HCT116 (cell line): ENCODE data around the gene KLRF2. TPM values are rescaled to one million over a fixed set of nuclear protein-coding genes. Genes with fewer than 3 reads are reported as not detected.

Experiments
- ATAC-seq: fragments of 200-7000 bp; cut with Tn5 transposase; 2 replicates; pipeline ENCODE4 v1.9.1; 2020; ENCODE audit warnings: mild to moderate bottlenecking, moderate library complexity
- BruUV-seq: library from RNA; stranded (reverse); fragments of 400-500 nt; replicated peaks from 2 replicates; lab custom pipeline; 2021; lab: Mats Ljungman, UMichigan
- CTCF ChIA-PET: fragments of 300-600 bp; sonication (Branson Sonifier 250); formaldehyde crosslinking; loops from one replicate; lab custom pipeline; 2021; ENCODE audit warnings: antibody characterized with exemption; lab: Charles Lee
- POLR2A ChIA-PET: fragments of 300-600, 350-600 bp; sonication (Branson Sonifier 250); formaldehyde crosslinking; loops from one replicate; lab custom pipeline; 2021; ENCODE audit warnings: antibody characterized with exemption; lab: Charles Lee
- RAD21 ChIA-PET, 2 experiments: fragments of 300-600 bp; sonication (Branson Sonifier 250); formaldehyde crosslinking; loops; one replicate each; lab custom pipeline; 2023; ENCODE audit warnings: low total read pairs in 2 of 2; ENCODE audit not compliant: uncharacterized antibody in 2 of 2, unreplicated experiment in 2 of 2, low non-redundant PET in 1 of 2; lab: Charles Lee
- DNase-seq: peaks from one replicate; pipeline ENCODE4 v3.0.0-alpha.2; 2010; ENCODE audit warnings: low read depth, low spot score
- H2AFZ ChIP-seq: fragments of 200-600 bp; shearing (Covaris generic), sonication (generic); 2 replicates; pipeline ENCODE4 v1.6.1; 2017; ENCODE audit warnings: low read depth, mixed run types, mixed read lengths, antibody characterized with exemption, low read length; ENCODE audit not compliant: poor library complexity, severe bottlenecking
- H3K27ac ChIP-seq: 2 replicates; pipeline ENCODE4 v1.5.1; 2012; ENCODE audit warnings: low read depth, low read length
- H3K27me3 ChIP-seq: fragments of 200-600 bp; sonication (generic); 2 replicates; pipeline ENCODE4 v1.6.1; 2016; ENCODE audit warnings: mixed run types, low read length, mixed read lengths; ENCODE audit not compliant: insufficient read depth
- H3K36me3 ChIP-seq, 2 experiments: fragments of 200-500 bp in 1 of 2; fragments of 200-600 bp in 1 of 2; sonication (Bioruptor generic) in 1 of 2; sonication (generic) in 1 of 2; 2 replicates each; pipeline versions ENCODE4 v1.5.1 to v1.6.1; 2014 to 2016; ENCODE audit warnings: low read length in 2 of 2, inconsistent platforms in 1 of 2, mixed read lengths in 1 of 2, mixed run types in 1 of 2; ENCODE audit not compliant: insufficient read depth in 2 of 2, control insufficient read depth in 1 of 2
- H3K4me1 ChIP-seq, 2 experiments: fragments of 200-600 bp in 1 of 2; sonication (generic) in 1 of 2; 2 replicates each; pipeline versions ENCODE4 v1.5.1 to v1.6.1; 2012 to 2017; ENCODE audit warnings: low read length in 2 of 2, inconsistent platforms in 1 of 2, mild to moderate bottlenecking in 1 of 2, mixed read lengths in 1 of 2, mixed run types in 1 of 2, moderate library complexity in 1 of 2; ENCODE audit not compliant: insufficient read depth in 2 of 2, control insufficient read depth in 1 of 2
- H3K4me2 ChIP-seq: fragments of 200-600 bp; sonication (generic); 2 replicates; pipeline ENCODE4 v1.6.1; 2017; ENCODE audit warnings: mixed run types, low read length, mixed read lengths
- H3K4me3 ChIP-seq, 2 experiments: fragments of 200-600 bp in 1 of 2; sonication (generic) in 1 of 2; replicated peaks in 1 of 2; 2 replicates each; pipeline ENCODE4 v1.5.1; 2011 to 2016; ENCODE audit warnings: low read length in 2 of 2, control low read depth in 1 of 2, low read depth in 1 of 2, mild to moderate bottlenecking in 1 of 2, mixed read lengths in 1 of 2, mixed run types in 1 of 2
- H3K79me2 ChIP-seq: fragments of 200-600 bp; sonication (generic); 2 replicates; pipeline ENCODE4 v1.6.1; 2017; ENCODE audit warnings: mild to moderate bottlenecking, mixed run types, low read length, moderate library complexity, mixed read lengths; ENCODE audit not compliant: insufficient read depth
- H3K9ac ChIP-seq: fragments of 200-600 bp; sonication (generic); 2 replicates; pipeline ENCODE4 v1.6.1; 2016; ENCODE audit warnings: low read length, mixed read lengths
- H3K9me2 ChIP-seq: fragments of 200-600 bp; sonication (generic), shearing (Covaris generic); 2 replicates; pipeline ENCODE4 v1.6.1; 2017; ENCODE audit warnings: mixed run types, mild to moderate bottlenecking, moderate library complexity; ENCODE audit not compliant: insufficient read depth
- H3K9me3 ChIP-seq, 2 experiments: fragments of 200-500 bp in 1 of 2; fragments of 200-600 bp in 1 of 2; sonication (Bioruptor generic) in 1 of 2; sonication (generic) in 1 of 2; 2 replicates each; pipeline ENCODE4 v1.6.1; 2014 to 2017; ENCODE audit warnings: low read length in 2 of 2, mixed read lengths in 2 of 2, inconsistent platforms in 1 of 2, low read depth in 1 of 2, mild to moderate bottlenecking in 1 of 2, mixed run types in 1 of 2, moderate library complexity in 1 of 2; ENCODE audit not compliant: control insufficient read depth in 1 of 2, insufficient read depth in 1 of 2
- H4K20me1 ChIP-seq: fragments of 200-600 bp; sonication (generic), shearing (Covaris generic); 2 replicates; pipeline ENCODE4 v1.6.1; 2017; ENCODE audit warnings: mixed run types, mild to moderate bottlenecking, moderate library complexity; ENCODE audit not compliant: insufficient read depth
- CEBPB ChIP-seq: IDR thresholded peaks from 2 replicates; pipeline ENCODE4 v1.6.1; 2012; ENCODE audit warnings: low read depth
- EGR1 ChIP-seq: IDR thresholded peaks from 2 replicates; pipeline ENCODE4 v1.6.1; 2012; ENCODE audit warnings: low read depth
- ELF1 ChIP-seq: IDR thresholded peaks from 2 replicates; pipeline ENCODE4 v1.6.1; 2012; ENCODE audit warnings: low read depth, borderline replicate concordance
- EZH2 ChIP-seq: fragments of 200-600 bp; sonication (generic); IDR thresholded peaks from 2 replicates; pipeline ENCODE4 v1.6.1; 2017; ENCODE audit warnings: antibody characterized with exemption, mixed run types
- SIN3A ChIP-seq: IDR thresholded peaks from 2 replicates; pipeline ENCODE4 v1.6.1; 2012; ENCODE audit warnings: low read depth
- SP1 ChIP-seq: IDR thresholded peaks from 2 replicates; pipeline ENCODE4 v1.6.1; 2012; ENCODE audit warnings: low read depth
- SRF ChIP-seq: IDR thresholded peaks from 2 replicates; pipeline ENCODE4 v1.6.1; 2012; ENCODE audit warnings: low read depth
- YY1 ChIP-seq: IDR thresholded peaks from 2 replicates; pipeline ENCODE4 v1.6.1; 2011; ENCODE audit warnings: low read length, low read depth, moderate library complexity, mild to moderate bottlenecking; ENCODE audit not compliant: insufficient replicate concordance; ENCODE audit errors: extremely low read depth
- ZFX ChIP-seq: fragments of 450-650 bp; IDR thresholded peaks from 2 replicates; pipeline ENCODE4 v1.6.1; 2017
- intact Hi-C: fragments of 100-400 bp; cut with micrococcal nuclease; formaldehyde crosslinking; loops from 2 replicates; pipeline ENCODE4 v1.10.0; 2022
- total RNA-seq: library from RNA; stranded (reverse); gene quantifications from one replicate; pipeline ENCODE4 v1.2.1, GENCODE V29; 2021; ENCODE audit not compliant: unreplicated experiment
- TF ChIP-seq, protein P1 (sequence below): IDR thresholded peaks from 2 replicates; pipeline ENCODE4 v1.6.1; 2012
- TF ChIP-seq, protein P2 (sequence below), 3 experiments: fragments of 200-600 bp in 1 of 3; sonication (generic) in 1 of 3; IDR thresholded peaks in 2 of 3; conservative IDR thresholded peaks in 1 of 3; 2 replicates each; pipeline ENCODE4 v1.5.1; 2012 to 2017; ENCODE audit warnings: low read depth in 2 of 3, low read length in 2 of 3, antibody characterized with exemption in 1 of 3, borderline replicate concordance in 1 of 3, control low read depth in 1 of 3, mild to moderate bottlenecking in 1 of 3, mixed read lengths in 1 of 3, mixed run types in 1 of 3, moderate library complexity in 1 of 3; ENCODE audit not compliant: insufficient read depth in 1 of 3

Gene KLRF2
- total RNA-seq, 1 experiment from 2014 or later, result not detected

- Histone ChIP-seq H4K20me1 (no peaks in the 10 kb centered on the region), H3K27ac (no peak overlapping the region), H3K9me2 (no peaks in the 10 kb centered on the region), H3K79me2 (no peaks in the 10 kb centered on the region), H3K4me2 (no peak overlapping the region), H3K4me1 (no peaks in the 10 kb centered on the region), H3K27me3 (peaks cover 26% of the 10 kb centered on the region), H3K4me3 (no peak overlapping the region), H3K9me3 (no peaks in the 10 kb centered on the region; a peak in 1 of 4 replicates), H3K9ac (no peak overlapping the region), H3K36me3 (no peaks in the 10 kb centered on the region), H2AFZ (no peak overlapping the region)
- ChIA-PET POLR2A (no interaction called here), CTCF (no interaction called here), RAD21 (no interaction called here)
- ATAC-seq, result no peak
- TF ChIP-seq EGR1, result no peak
- TF ChIP-seq EZH2, result no peak
- no peak for TF ChIP-seq YY1
- TF ChIP-seq, protein P1, sequence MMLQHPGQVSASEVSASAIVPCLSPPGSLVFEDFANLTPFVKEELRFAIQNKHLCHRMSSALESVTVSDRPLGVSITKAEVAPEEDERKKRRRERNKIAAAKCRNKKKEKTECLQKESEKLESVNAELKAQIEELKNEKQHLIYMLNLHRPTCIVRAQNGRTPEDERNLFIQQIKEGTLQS, result no peak
- TF ChIP-seq ZFX, result no peak
- TF ChIP-seq SRF, result no peak
- TF ChIP-seq CEBPB, result no peak
- TF ChIP-seq ELF1, result no peak
- TF ChIP-seq, protein P2, sequence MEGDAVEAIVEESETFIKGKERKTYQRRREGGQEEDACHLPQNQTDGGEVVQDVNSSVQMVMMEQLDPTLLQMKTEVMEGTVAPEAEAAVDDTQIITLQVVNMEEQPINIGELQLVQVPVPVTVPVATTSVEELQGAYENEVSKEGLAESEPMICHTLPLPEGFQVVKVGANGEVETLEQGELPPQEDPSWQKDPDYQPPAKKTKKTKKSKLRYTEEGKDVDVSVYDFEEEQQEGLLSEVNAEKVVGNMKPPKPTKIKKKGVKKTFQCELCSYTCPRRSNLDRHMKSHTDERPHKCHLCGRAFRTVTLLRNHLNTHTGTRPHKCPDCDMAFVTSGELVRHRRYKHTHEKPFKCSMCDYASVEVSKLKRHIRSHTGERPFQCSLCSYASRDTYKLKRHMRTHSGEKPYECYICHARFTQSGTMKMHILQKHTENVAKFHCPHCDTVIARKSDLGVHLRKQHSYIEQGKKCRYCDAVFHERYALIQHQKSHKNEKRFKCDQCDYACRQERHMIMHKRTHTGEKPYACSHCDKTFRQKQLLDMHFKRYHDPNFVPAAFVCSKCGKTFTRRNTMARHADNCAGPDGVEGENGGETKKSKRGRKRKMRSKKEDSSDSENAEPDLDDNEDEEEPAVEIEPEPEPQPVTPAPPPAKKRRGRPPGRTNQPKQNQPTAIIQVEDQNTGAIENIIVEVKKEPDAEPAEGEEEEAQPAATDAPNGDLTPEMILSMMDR (IDR thresholded peaks at IDR 0.05 in 2 of 3, conservative IDR thresholded peaks at IDR 0.05 in 1 of 3; ENCODE audit: borderline replicate concordance in 1 of 3, insufficient read depth in 1 of 3, low read depth in 2 of 3, low read length in 2 of 3), result no peak
- no peak for TF ChIP-seq SIN3A
- no peak for TF ChIP-seq SP1
- no peak for DNase-seq
- no TSS peak for BruUV-seq
- intact Hi-C loops, result no loop called here
Observed at GRCh38 chr12:9900930-9901329, 19.6 kb downstream of the KLRF2 start.
